ENCODE measurements around the gene TSPAN13.

DNA sequence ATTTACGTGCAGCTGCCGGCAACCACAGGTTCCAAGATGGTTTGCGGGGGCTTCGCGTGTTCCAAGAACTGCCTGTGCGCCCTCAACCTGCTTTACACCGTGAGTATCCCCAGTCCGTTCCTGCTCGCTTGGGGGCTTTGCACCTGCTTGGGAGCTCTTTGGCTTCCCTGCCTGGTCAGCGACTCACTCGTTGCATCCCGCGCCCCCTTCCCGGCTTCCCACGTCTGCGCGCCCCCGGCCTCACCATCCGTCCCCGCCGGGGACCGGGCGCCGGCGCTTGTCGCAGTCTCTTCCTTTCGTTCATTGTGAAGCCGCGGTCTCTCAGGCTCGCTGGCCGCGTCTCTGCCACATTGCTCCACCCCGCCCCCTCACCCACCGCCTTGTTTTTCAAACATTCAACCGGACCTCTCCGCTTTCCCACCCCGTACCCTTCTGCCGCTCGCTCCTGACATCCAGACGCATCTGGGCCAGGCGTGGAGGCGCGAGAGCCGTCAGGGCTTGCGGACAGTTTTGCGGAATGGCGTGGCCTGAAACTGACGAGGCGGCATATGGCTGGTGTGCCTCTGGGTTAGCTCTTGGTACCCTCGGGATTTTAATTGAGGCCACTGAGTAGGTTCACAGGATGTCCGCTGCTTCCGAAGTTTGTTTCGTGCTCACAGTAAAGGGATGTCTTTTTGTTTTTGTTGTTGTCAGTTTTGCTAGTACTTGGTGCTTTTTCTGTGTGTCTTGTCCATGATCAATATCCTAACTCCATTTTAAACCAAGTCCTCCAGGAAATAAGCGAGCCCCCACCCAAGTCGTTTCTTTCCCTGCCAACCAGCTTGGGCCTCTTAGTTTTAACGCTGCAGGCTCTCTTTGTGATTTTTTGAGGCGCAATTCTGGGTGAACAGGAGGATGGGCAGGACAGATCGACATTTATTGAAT lies 639 bp downstream of the TSPAN13 start:
- TF ChIP-seq, protein P1, sequence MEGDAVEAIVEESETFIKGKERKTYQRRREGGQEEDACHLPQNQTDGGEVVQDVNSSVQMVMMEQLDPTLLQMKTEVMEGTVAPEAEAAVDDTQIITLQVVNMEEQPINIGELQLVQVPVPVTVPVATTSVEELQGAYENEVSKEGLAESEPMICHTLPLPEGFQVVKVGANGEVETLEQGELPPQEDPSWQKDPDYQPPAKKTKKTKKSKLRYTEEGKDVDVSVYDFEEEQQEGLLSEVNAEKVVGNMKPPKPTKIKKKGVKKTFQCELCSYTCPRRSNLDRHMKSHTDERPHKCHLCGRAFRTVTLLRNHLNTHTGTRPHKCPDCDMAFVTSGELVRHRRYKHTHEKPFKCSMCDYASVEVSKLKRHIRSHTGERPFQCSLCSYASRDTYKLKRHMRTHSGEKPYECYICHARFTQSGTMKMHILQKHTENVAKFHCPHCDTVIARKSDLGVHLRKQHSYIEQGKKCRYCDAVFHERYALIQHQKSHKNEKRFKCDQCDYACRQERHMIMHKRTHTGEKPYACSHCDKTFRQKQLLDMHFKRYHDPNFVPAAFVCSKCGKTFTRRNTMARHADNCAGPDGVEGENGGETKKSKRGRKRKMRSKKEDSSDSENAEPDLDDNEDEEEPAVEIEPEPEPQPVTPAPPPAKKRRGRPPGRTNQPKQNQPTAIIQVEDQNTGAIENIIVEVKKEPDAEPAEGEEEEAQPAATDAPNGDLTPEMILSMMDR (conservative IDR thresholded peaks at IDR 0.05), result no peak
- TF ChIP-seq EZH2 (IDR thresholded peaks at IDR 0.05; ENCODE audit: low read depth), result no peak
